H1 (cell line): Measurements from ENCODE around the gene ADGRL3.

Experiments used
- NRF1 ChIP-seq: IDR thresholded peaks from 2 replicates; pipeline ENCODE4 v1.6.1; 2011; ENCODE audit warnings: mild to moderate bottlenecking, low read depth, low read length, improper control_type of control experiment
- TF ChIP-seq, protein P1 (sequence below): IDR thresholded peaks from 2 replicates; pipeline ENCODE4 v1.6.1; 2012; ENCODE audit warnings: inconsistent platforms

DNA sequence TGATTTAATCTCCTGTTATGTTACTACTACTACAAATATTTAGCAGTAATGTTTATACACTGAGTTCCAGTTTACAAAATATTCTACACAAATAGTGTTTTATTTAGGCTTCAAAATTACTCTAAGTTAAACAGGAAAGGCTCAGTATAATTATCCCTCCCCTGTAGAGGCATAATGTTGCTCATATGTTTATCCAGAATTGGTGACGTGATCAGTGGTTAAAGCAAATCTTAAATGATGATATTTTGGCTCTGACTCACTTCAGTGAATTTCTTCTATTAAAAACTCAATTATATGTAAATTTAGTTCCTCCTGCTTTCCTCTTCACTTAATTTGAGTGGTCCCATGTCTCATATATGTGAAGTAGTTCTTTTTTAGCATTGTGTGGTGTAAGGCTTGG, 438.5 kb downstream of the ADGRL3 start:
- TF ChIP-seq NRF1 = no peak
- TF ChIP-seq, protein P1, sequence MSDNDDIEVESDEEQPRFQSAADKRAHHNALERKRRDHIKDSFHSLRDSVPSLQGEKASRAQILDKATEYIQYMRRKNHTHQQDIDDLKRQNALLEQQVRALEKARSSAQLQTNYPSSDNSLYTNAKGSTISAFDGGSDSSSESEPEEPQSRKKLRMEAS = no peak
